OCI-LY1 (cell line): ENCODE measurements around the gene CNTROB.

Source experiments
- H2AFZ ChIP-seq: fragments of 200-600 bp; sonication (generic), shearing (Covaris generic); 2 replicates; pipeline ENCODE4 v1.6.0; 2014; ENCODE audit warnings: antibody characterized with exemption, mild to moderate bottlenecking, low read length
- H3F3A ChIP-seq: fragments of 200-600 bp; sonication (generic), shearing (Covaris generic); 2 replicates; pipeline ENCODE4 v1.6.0; 2014; ENCODE audit warnings: mild to moderate bottlenecking, antibody characterized with exemption, low read length, moderate library complexity; ENCODE audit not compliant: insufficient read depth
- H3K27ac ChIP-seq: fragments of 200-600 bp; sonication (generic); 2 replicates; pipeline ENCODE4 v1.5.1; 2014; ENCODE audit warnings: low read length, mixed run types, mild to moderate bottlenecking, low read depth; ENCODE audit not compliant: poor library complexity, severe bottlenecking
- H3K27me3 ChIP-seq: fragments of 200-600 bp; sonication (generic); 2 replicates; pipeline ENCODE4 v1.6.0; 2014; ENCODE audit warnings: antibody characterized with exemption, mild to moderate bottlenecking, low read length, moderate library complexity; ENCODE audit not compliant: insufficient read depth
- H3K36me3 ChIP-seq: fragments of 200-600 bp; sonication (generic); 2 replicates; pipeline ENCODE4 v1.6.1; 2014; ENCODE audit warnings: mild to moderate bottlenecking, antibody characterized with exemption, low read length, moderate library complexity, mixed read lengths; ENCODE audit not compliant: insufficient read depth
- H3K4me1 ChIP-seq: fragments of 200-600 bp; sonication (generic); 2 replicates; pipeline ENCODE4 v1.5.1; 2014; ENCODE audit warnings: mild to moderate bottlenecking, low read length, moderate library complexity; ENCODE audit not compliant: insufficient read depth, severe bottlenecking
- H3K4me2 ChIP-seq: fragments of 200-600 bp; sonication (generic), shearing (Covaris generic); 2 replicates; pipeline ENCODE4 v1.6.1; 2014; ENCODE audit warnings: low read length
- H3K4me3 ChIP-seq: fragments of 200-600 bp; sonication (generic); 2 replicates; pipeline ENCODE4 v1.5.1; 2014; ENCODE audit warnings: low read length, low read depth, mild to moderate bottlenecking, mixed read lengths; ENCODE audit not compliant: poor library complexity, severe bottlenecking
- H3K79me2 ChIP-seq: fragments of 200-600 bp; shearing (Covaris generic); 2 replicates; pipeline ENCODE4 v1.6.1; 2016; ENCODE audit warnings: mixed run types, low read length, mixed read lengths; ENCODE audit not compliant: insufficient read depth
- H3K9ac ChIP-seq: fragments of 200-600 bp; sonication (generic), shearing (Covaris generic); 2 replicates; pipeline ENCODE4 v1.6.1; 2014; ENCODE audit warnings: mild to moderate bottlenecking, low read length, mixed read lengths
- H3K9me2 ChIP-seq: fragments of 200-600 bp; sonication (generic), shearing (Covaris generic); 2 replicates; pipeline ENCODE4 v1.6.1; 2014; ENCODE audit warnings: low read depth, mild to moderate bottlenecking, low read length, mixed read lengths
- H3K9me3 ChIP-seq: fragments of 200-600 bp; shearing (Covaris generic); 2 replicates; pipeline ENCODE4 v1.6.1; 2014; ENCODE audit warnings: low read length, mixed read lengths
- H4K20me1 ChIP-seq: fragments of 200-600 bp; sonication (generic), shearing (Covaris generic); 2 replicates; pipeline ENCODE4 v1.6.0; 2016; ENCODE audit warnings: mild to moderate bottlenecking, low read length; ENCODE audit not compliant: insufficient read depth
- EZH2 ChIP-seq: fragments of 200-600 bp; sonication (generic), shearing (Covaris generic); IDR thresholded peaks from 2 replicates; pipeline ENCODE4 v1.8.0; 2017; ENCODE audit warnings: borderline replicate concordance, mixed run types, mild to moderate bottlenecking, antibody characterized with exemption, low read length, moderate library complexity, mixed read lengths
- TF ChIP-seq, protein P1 (sequence below): fragments of 200-600 bp; sonication (generic), shearing (Covaris generic); IDR thresholded peaks from 2 replicates; pipeline ENCODE4 v1.5.1; 2017; ENCODE audit warnings: mild to moderate bottlenecking, antibody characterized with exemption, low read length, moderate library complexity, mixed read lengths

The CNTROB gene

DNA sequence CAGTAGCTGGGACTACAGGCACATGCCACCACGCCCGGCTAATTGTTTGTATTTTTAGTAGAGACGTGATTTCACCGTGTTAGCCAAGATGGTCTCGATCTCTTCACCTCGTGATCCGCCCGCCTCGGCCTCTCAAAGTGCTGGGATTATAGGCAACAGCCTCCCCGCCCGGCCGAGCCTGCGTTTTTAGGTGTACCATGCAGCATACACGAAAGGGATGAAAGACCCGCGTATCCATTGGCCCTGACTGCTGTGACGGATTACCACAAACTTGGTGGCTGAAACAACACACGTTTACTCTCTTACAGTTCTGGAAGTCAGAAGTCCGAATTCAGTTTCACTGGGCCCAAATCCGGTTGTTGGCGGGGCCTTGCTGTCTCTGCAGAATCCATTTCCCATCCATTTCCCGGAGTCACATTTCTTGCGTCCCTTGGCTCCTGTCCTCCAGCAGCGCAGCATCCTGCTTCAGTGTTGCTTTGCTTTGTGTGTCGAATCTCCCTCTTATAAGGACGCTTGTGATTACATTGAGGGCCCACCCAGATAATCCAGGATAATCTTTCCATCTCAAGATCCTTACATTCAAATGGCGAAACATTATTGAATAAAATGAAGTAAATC lies 62.1 kb downstream of the CNTROB start:
- H2AFZ ChIP-seq, result no peak overlapping the region
- no peaks in the 10 kb centered on the region for H4K20me1 ChIP-seq
- H3K79me2 ChIP-seq, result no peaks in the 10 kb centered on the region
- no peaks in the 10 kb centered on the region for H3K9me3 ChIP-seq
- TF ChIP-seq EZH2, result no peak
- TF ChIP-seq, protein P1, sequence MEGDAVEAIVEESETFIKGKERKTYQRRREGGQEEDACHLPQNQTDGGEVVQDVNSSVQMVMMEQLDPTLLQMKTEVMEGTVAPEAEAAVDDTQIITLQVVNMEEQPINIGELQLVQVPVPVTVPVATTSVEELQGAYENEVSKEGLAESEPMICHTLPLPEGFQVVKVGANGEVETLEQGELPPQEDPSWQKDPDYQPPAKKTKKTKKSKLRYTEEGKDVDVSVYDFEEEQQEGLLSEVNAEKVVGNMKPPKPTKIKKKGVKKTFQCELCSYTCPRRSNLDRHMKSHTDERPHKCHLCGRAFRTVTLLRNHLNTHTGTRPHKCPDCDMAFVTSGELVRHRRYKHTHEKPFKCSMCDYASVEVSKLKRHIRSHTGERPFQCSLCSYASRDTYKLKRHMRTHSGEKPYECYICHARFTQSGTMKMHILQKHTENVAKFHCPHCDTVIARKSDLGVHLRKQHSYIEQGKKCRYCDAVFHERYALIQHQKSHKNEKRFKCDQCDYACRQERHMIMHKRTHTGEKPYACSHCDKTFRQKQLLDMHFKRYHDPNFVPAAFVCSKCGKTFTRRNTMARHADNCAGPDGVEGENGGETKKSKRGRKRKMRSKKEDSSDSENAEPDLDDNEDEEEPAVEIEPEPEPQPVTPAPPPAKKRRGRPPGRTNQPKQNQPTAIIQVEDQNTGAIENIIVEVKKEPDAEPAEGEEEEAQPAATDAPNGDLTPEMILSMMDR, result no peak
- no peaks in the 10 kb centered on the region for H3K36me3 ChIP-seq
- H3K9me2 ChIP-seq, result no peaks in the 10 kb centered on the region
- H3F3A ChIP-seq, result no peaks in the 10 kb centered on the region
- H3K4me2 ChIP-seq, result no peak overlapping the region
- no peak overlapping the region for H3K27ac ChIP-seq
- peaks cover 25% of the 10 kb centered on the region for H3K4me1 ChIP-seq
- no peaks in the 10 kb centered on the region for H3K27me3 ChIP-seq
- H3K9ac ChIP-seq, result no peak overlapping the region
- H3K4me3 ChIP-seq, result no peak overlapping the region

DNA sequence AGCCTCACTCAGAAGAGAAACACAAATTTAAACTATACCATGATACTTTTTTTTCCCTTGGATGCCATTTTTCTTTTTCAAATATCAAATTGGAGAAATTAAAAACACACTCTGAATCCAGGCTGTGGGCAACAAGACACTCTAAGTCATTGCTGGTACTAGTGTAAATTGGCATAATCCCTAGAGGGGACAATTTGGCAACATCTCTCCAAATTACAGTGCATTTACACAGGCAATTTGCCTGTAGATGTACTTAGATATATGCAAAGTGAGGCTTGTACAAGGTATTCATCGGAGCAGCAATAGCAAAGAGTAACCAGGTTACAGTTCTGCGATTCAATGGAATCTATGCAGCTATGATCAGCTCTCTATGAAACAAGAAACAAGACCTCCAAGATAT lies 63.7 kb downstream of the CNTROB start:
- no peaks in the 10 kb centered on the region for H3K9me3 ChIP-seq
- no peaks in the 10 kb centered on the region for H3K36me3 ChIP-seq
- H3K4me3 ChIP-seq, result no peak overlapping the region
- H3F3A ChIP-seq, result no peaks in the 10 kb centered on the region
- no peak overlapping the region for H2AFZ ChIP-seq
- H3K9ac ChIP-seq, result no peak overlapping the region
- TF ChIP-seq, protein P1, result no peak
- TF ChIP-seq EZH2, result no peak
- H3K4me2 ChIP-seq, result no peak overlapping the region
- H3K4me1 ChIP-seq, result peaks cover 11% of the 10 kb centered on the region
- H3K27ac ChIP-seq, result no peak overlapping the region
- H3K79me2 ChIP-seq, result no peaks in the 10 kb centered on the region
- H4K20me1 ChIP-seq, result no peaks in the 10 kb centered on the region
- H3K27me3 ChIP-seq, result no peaks in the 10 kb centered on the region
- H3K9me2 ChIP-seq, result no peaks in the 10 kb centered on the region

DNA sequence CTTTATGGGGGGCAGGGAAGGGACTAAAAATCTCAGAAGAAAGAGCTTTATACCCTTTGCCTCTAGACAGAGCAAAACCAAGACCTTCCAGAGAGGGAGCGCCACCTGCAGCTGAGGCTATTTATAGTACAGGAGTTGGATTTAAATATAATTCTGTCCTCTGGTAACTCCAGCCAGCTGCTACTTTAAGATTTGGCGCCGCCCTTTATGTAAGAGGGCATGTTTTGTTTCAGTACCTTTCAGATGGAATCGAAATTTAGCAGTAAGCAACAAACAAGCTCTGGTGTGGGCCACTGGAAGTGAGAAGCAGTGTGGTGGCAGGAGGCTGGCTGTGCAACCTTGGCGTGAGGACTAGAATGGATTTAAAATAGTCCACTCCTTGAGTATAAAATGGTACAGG lies 65.2 kb downstream of the CNTROB start:
- TF ChIP-seq, protein P1, result peak; percentile 41; the same call in 1 of the 2 replicates
- TF ChIP-seq EZH2, result no peak
- no peak overlapping the region for H3K4me2 ChIP-seq
- no peaks in the 10 kb centered on the region for H3K9me2 ChIP-seq

More for the DNA sequence above, 65.2 kb downstream of the CNTROB start:
- no peaks in the 10 kb centered on the region for H3F3A ChIP-seq
- no peak overlapping the region for H3K9ac ChIP-seq
- no peak overlapping the region for H2AFZ ChIP-seq
- H3K36me3 ChIP-seq, result no peaks in the 10 kb centered on the region
- H3K4me1 ChIP-seq, result peaks cover 9% of the 10 kb centered on the region
- no peaks in the 10 kb centered on the region for H4K20me1 ChIP-seq
- H3K27ac ChIP-seq, result no peak overlapping the region
- no peaks in the 10 kb centered on the region for H3K79me2 ChIP-seq
- H3K9me3 ChIP-seq, result no peaks in the 10 kb centered on the region
- H3K4me3 ChIP-seq, result no peak overlapping the region
- H3K27me3 ChIP-seq, result no peaks in the 10 kb centered on the region
